Measurements from ENCODE around the gene HDAC5. TPM values are rescaled to one million over a fixed set of nuclear protein-coding genes. Genes with fewer than 3 reads are reported as not detected.
"Not testable (repeated sequence)": the region's sequence is repeated elsewhere in the genome, so short reads cannot be mapped to it uniquely, and the experiment has no call there.

Gene HDAC5
- total RNA-seq, 2 experiments from 2014 or later = 18.2 to 18.7 TPM

DNA sequence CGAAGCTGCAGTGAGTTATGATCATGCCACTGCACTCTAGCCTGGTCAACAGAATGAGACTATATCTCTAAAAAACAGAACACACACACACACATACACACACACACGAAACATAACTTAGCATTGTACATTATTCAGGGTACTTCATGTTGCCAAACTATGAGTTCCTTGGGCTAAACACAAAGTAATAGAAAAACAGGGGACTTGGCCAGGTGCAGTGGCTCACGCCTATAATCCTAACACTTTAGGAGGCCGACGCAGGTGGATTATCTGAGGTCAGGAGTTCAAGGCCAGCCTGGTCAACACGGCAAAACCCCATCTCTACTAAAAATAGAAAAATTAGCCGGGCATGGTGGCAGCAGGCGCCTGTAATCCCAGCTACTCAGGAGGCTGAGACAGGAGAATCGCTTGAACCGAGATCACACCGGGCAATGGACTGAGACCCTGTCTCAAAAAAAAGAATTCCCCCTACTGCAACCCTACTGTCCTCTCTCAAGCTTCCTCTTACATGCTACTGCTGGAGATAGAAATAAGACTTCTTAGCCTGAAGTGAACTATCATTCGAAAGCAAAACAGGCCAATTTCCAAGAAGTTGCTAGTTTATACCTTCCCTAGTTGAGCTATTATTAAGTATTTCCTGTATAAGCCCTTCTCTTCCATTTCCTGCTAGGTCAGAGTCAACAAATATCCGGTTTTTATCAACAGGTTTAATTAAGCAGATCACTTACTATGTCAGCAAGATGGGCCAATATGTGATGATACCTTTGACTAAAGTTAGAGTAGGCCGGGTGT is 64.1 kb downstream of the HDAC5 start:
- Mint-ChIP-seq H3K4me1 (peaks cover 35% of the 10 kb centered on the region), H3K27me3 (no peaks in the 10 kb centered on the region), H3K36me3 (peaks cover 59% of the 10 kb centered on the region), H3K4me3 (no peak overlapping the region), H3K9me3 (no peaks in the 10 kb centered on the region), H3K27ac (peak overlapping the region; percentile 25)
- no peak for DNase-seq

DNA sequence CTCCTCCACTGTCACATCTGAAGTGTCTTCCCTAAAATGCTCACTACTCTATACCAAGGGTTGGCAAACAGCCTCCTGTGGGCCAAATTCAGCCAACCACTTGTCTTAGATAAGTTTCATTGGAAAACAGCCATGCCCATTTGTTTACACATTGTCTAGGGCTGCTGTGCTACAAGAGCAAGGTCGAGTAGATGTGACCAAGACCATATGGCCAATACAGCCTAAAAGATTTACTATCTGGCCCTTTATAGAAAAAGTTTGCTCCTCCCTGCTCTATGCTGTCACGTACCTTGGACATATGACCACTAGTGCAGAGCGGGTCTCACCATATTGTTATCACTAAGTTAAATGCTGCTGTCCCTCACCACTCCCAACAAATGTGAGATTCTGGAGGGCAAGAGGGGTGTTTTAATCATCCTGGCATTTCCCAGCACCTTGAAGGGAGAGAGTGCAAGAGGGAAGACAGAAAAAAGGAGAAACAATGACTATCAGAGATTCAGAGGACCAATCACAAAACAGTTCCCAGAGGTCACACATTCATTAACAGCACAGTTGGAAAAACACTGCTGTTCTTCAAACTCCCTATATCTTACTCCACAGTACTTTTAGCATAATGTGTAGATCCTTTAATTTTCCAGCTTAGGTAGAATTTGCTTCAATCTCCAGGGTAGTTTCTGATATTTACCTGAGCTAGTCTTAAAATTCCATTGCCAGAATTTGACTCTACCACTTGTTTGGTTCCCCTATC is 70.1 kb downstream of the HDAC5 start:
- Mint-ChIP-seq H3K36me3 (peaks cover 32% of the 10 kb centered on the region), H3K4me1 (peaks cover 6% of the 10 kb centered on the region), H3K4me3 (no peak overlapping the region), H3K27me3 (no peaks in the 10 kb centered on the region), H3K9me3 (no peaks in the 10 kb centered on the region), H3K27ac (peak overlapping the region; percentile 17)
- DNase-seq = no peak

DNA sequence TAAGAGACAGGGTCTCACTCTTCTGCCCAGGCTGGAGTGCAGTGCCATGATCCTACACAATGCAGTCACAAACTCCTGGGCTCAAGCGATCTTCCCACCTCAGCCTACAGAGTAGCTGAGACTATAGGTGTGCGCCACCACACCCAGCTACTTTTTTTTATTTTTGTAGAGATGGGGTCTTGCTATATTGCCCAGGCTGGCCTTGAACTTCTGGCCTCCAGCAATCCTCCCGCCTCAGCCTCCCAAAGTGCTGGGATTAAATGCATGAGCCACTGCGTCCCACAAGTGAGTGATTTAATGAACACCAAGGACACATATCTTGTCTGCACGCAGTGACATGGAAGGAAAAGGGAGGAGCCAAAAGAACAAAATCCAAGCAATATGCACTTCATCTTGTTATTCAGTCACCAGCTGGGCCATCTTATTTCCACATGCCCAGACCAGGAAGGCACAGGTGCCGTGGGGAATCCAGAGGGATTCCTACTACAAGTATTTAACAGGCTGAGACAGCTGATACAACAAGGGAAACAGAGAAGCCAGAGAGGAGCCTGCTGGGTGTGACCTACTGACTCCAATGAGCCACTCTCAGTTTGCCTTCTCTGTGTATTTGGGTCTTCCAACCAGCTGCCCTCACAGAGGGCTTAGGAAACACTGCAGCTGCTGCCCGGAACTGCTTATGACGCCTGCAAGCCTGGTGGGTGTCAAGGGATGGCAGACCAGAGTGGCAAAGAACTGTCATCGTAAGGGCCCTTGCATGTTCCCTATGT is 74.0 kb downstream of the HDAC5 start:
- no peak overlapping the region for H3K27ac Mint-ChIP-seq
- no peaks in the 10 kb centered on the region for H3K9me3 Mint-ChIP-seq
- H3K27me3 Mint-ChIP-seq = no peaks in the 10 kb centered on the region
- peaks cover 29% of the 10 kb centered on the region for H3K36me3 Mint-ChIP-seq
- no peak overlapping the region for H3K4me3 Mint-ChIP-seq
- DNase-seq = no peak
- H3K4me1 Mint-ChIP-seq = peaks cover 4% of the 10 kb centered on the region

GRCh38 chr17:44046893-44047292 is 76.5 kb downstream of the HDAC5 start:
- H3K27ac Mint-ChIP-seq, H3K4me3 Mint-ChIP-seq, H3K27me3 Mint-ChIP-seq, H3K4me1 Mint-ChIP-seq, DNase-seq, H3K9me3 Mint-ChIP-seq: not testable (repeated sequence)
- peaks cover 21% of the 10 kb centered on the region for H3K36me3 Mint-ChIP-seq

DNA sequence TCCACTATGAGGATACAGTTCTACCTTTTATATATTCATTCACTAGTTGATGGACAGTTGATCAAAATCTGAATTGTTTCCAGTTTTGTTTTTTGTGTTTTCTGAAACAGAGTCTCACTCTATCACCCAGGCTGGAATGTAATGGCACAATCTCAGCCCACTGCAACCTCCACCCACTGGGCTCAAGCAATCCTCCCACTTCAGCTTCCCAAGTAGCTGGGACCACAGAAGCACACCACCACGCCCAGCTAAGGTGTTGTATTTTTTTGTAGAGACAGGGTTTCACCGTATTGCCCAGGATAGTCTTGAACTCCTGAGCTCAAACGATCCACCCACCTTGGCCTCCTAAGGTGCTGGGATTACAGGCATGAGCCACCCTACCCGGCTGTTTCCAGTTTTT is 78.0 kb downstream of the HDAC5 start:
- no peak overlapping the region for H3K27ac Mint-ChIP-seq
- H3K4me1 Mint-ChIP-seq = peaks cover 13% of the 10 kb centered on the region
- no peak for DNase-seq
- no peaks in the 10 kb centered on the region for H3K27me3 Mint-ChIP-seq
- H3K4me3 Mint-ChIP-seq = no peak overlapping the region
- no peaks in the 10 kb centered on the region for H3K9me3 Mint-ChIP-seq
- H3K36me3 Mint-ChIP-seq = peaks cover 26% of the 10 kb centered on the region

DNA sequence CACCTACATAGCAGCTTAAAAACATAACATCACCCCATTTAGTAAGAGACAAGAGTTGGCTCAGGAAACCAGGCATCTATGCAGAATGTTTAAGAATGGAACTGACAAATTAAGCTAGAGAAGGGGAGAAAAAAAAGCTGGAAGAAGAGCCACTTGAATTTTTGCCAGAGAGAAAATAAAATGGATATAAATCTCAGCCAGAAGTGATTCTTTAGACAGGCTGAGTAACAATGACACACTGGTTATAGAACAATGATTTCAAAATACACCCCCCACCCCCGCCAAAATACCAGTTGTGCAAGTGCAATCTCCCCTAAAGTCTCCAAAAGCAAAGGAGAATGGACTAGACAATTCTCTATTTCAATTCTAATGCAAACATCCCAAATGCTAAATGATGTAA is 79.4 kb downstream of the HDAC5 start:
- peaks cover 15% of the 10 kb centered on the region for H3K4me1 Mint-ChIP-seq
- H3K27me3 Mint-ChIP-seq = no peaks in the 10 kb centered on the region
- H3K36me3 Mint-ChIP-seq = peaks cover 29% of the 10 kb centered on the region
- no peaks in the 10 kb centered on the region for H3K9me3 Mint-ChIP-seq
- no peak overlapping the region for H3K4me3 Mint-ChIP-seq
- no peak overlapping the region for H3K27ac Mint-ChIP-seq
- DNase-seq = no peak

- no peaks in the 10 kb centered on the region for H3K27me3 Mint-ChIP-seq
- no peak for DNase-seq
- peaks cover 15% of the 10 kb centered on the region for H3K4me1 Mint-ChIP-seq
- no peak overlapping the region for H3K4me3 Mint-ChIP-seq
- H3K36me3 Mint-ChIP-seq = peaks cover 27% of the 10 kb centered on the region
- H3K27ac Mint-ChIP-seq = no peak overlapping the region
- no peaks in the 10 kb centered on the region for H3K9me3 Mint-ChIP-seq
These were observed 80.2 kb downstream of the HDAC5 start for GRCh38 chr17:44043272-44043696.

- H3K27ac Mint-ChIP-seq = peak overlapping the region; percentile 31
- DNase-seq = no peak
- H3K9me3 Mint-ChIP-seq = no peaks in the 10 kb centered on the region
- H3K4me1 Mint-ChIP-seq = peaks cover 13% of the 10 kb centered on the region
- H3K36me3 Mint-ChIP-seq = peaks cover 35% of the 10 kb centered on the region
- no peak overlapping the region for H3K4me3 Mint-ChIP-seq
- H3K27me3 Mint-ChIP-seq = no peaks in the 10 kb centered on the region
These were observed 83.4 kb downstream of the HDAC5 start for GRCh38 chr17:44039829-44040635.

- H3K4me1 Mint-ChIP-seq = peaks cover 15% of the 10 kb centered on the region
- H3K36me3 Mint-ChIP-seq = peaks cover 36% of the 10 kb centered on the region
- no peaks in the 10 kb centered on the region for H3K9me3 Mint-ChIP-seq
- no peak overlapping the region for H3K4me3 Mint-ChIP-seq
- H3K27ac Mint-ChIP-seq = no peak overlapping the region
- H3K27me3 Mint-ChIP-seq = no peaks in the 10 kb centered on the region
- no peak for DNase-seq
These were observed 84.8 kb downstream of the HDAC5 start for GRCh38 chr17:44038604-44039011.

- H3K4me1 Mint-ChIP-seq = peaks cover 15% of the 10 kb centered on the region
- no peaks in the 10 kb centered on the region for H3K9me3 Mint-ChIP-seq
- H3K4me3 Mint-ChIP-seq = no peak overlapping the region
- no peaks in the 10 kb centered on the region for H3K27me3 Mint-ChIP-seq
- peaks cover 35% of the 10 kb centered on the region for H3K36me3 Mint-ChIP-seq
- no peak overlapping the region for H3K27ac Mint-ChIP-seq
- DNase-seq = no peak
These were observed 86.0 kb downstream of the HDAC5 start for GRCh38 chr17:44037471-44037870.

- H3K4me3 Mint-ChIP-seq, H3K9me3 Mint-ChIP-seq, H3K27ac Mint-ChIP-seq, H3K4me1 Mint-ChIP-seq, H3K27me3 Mint-ChIP-seq, DNase-seq: not testable (repeated sequence)
- peaks cover 30% of the 10 kb centered on the region for H3K36me3 Mint-ChIP-seq
These were observed 88.8 kb downstream of the HDAC5 start for GRCh38 chr17:44034688-44035087.

- H3K36me3 Mint-ChIP-seq = peaks cover 28% of the 10 kb centered on the region
- no peak overlapping the region for H3K4me3 Mint-ChIP-seq
- H3K27me3 Mint-ChIP-seq = no peaks in the 10 kb centered on the region
- no peaks in the 10 kb centered on the region for H3K9me3 Mint-ChIP-seq
- DNase-seq = no peak
- peaks cover 5% of the 10 kb centered on the region for H3K4me1 Mint-ChIP-seq
- peak overlapping the region; percentile 1 for H3K27ac Mint-ChIP-seq
These were observed 89.5 kb downstream of the HDAC5 start for GRCh38 chr17:44033861-44034408.

GRCh38 chr17:44030482-44030881 is 93.0 kb downstream of the HDAC5 start:
- Mint-ChIP-seq H3K27me3 (no peaks in the 10 kb centered on the region), H3K27ac (no peak overlapping the region), H3K4me3 (no peak overlapping the region), H3K9me3 (no peaks in the 10 kb centered on the region), H3K36me3 (peaks cover 13% of the 10 kb centered on the region), H3K4me1 (peaks cover 5% of the 10 kb centered on the region)
- DNase-seq = no peak

DNA sequence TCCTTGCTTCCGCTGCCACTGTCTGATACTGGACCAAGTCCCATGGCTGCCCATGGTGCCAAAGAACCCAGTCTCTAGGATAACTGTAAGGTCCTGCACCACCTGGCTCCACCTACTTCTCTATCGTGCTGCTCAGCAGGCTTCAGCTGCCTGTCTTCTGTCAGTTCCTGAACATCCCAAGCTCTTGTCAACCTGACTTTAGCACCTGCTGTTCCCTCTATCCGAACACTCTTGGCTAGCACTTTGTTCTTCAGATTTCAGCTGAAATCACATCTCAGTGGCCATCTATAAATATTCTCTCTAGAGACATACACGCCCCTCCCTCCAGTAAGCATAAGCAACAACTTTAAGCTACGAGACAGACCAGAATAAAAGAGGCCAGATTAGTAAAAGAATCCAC is 93.7 kb downstream of the HDAC5 start:
- DNase-seq = no peak
- Mint-ChIP-seq H3K9me3 (no peaks in the 10 kb centered on the region), H3K4me1 (peaks cover 5% of the 10 kb centered on the region), H3K27me3 (no peaks in the 10 kb centered on the region), H3K36me3 (peaks cover 13% of the 10 kb centered on the region), H3K4me3 (no peak overlapping the region), H3K27ac (no peak overlapping the region)
